T-helper 2 cell treated with Interferon-gamma antibody and Interleukin-4, amounts not matched to agents 100 ng/mL and 5 ng/mL, for 36 hours (primary cell): Measurements from ENCODE around the gene RFC2. TPM values are rescaled to one million over a fixed set of nuclear protein-coding genes. Genes with fewer than 3 reads are reported as not detected.
"Not testable (repeated sequence)": the region's sequence is repeated elsewhere in the genome, so short reads cannot be mapped to it uniquely, and the experiment has no call there.

Experiments
- intact Hi-C: fragments of 100-400 bp; cut with micrococcal nuclease; formaldehyde crosslinking; loops from one replicate; pipeline ENCODE4 v1.15.1; 2023
- total RNA-seq: library from RNA; stranded (reverse); gene quantifications from 2 replicates; pipeline ENCODE4 v1.2.3, GENCODE V29; 2022

RFC2 gene
- total RNA-seq, 1 donor from 2014 or later, result 69.5 TPM

- intact Hi-C loops, result no loop called here
Measured at GRCh38 chr7:74219416-74219815, 34.8 kb downstream of the RFC2 start.

DNA sequence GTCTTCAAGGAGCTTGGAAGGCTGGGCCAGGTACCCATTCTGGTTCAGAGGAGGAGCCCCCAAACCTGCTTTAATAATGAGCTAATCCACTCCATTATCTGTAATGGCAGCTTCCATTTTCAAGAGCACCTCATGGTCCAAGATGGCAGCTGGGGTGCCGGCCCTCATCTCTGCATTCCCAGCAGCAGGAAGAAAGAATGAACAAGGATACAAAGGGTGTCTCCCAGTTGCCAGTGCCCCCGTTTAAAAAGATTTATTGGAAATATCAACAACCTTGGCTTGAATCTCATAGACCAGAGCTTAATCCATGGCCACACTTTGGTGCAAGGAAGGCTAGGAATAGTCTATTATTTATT, 35.9 kb downstream of the RFC2 start:
- intact Hi-C loops, result no loop called here

GRCh38 chr7:74217455-74218342, 36.5 kb downstream of the RFC2 start:
- intact Hi-C loops, result loop anchor here (2.0 kb wide), 1 partner anchor 37 kb away; the partner anchor contains the start of gene RFC2

DNA sequence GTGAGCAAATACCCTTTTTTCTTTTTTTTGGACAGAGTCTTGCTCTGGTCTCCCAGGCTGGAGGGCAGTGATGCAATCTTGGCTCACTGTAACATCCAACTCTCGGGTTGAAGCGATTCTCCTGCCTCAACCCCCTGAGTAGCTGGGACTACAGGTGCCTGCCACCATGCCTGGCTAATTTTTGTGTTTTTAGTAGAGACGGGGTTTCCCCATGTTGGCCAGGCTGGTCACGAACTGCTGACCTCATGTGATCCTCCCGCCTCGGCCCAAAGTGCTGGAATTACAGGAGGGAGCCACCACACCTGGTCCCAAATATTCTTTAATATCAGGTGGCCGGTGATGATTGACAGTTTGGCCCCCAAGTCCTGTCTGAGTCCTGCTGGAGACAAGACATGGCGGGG, 37.8 kb downstream of the RFC2 start:
- intact Hi-C loops, result loop anchor here (2.0 kb wide), 1 partner anchor 38 kb away; the partner anchor contains the start of gene RFC2

GRCh38 chr7:74215921-74216320, 38.3 kb downstream of the RFC2 start:
- intact Hi-C loops, result loop anchor here (2.0 kb wide), 1 partner anchor 39 kb away; the partner anchor contains the start of gene RFC2

DNA sequence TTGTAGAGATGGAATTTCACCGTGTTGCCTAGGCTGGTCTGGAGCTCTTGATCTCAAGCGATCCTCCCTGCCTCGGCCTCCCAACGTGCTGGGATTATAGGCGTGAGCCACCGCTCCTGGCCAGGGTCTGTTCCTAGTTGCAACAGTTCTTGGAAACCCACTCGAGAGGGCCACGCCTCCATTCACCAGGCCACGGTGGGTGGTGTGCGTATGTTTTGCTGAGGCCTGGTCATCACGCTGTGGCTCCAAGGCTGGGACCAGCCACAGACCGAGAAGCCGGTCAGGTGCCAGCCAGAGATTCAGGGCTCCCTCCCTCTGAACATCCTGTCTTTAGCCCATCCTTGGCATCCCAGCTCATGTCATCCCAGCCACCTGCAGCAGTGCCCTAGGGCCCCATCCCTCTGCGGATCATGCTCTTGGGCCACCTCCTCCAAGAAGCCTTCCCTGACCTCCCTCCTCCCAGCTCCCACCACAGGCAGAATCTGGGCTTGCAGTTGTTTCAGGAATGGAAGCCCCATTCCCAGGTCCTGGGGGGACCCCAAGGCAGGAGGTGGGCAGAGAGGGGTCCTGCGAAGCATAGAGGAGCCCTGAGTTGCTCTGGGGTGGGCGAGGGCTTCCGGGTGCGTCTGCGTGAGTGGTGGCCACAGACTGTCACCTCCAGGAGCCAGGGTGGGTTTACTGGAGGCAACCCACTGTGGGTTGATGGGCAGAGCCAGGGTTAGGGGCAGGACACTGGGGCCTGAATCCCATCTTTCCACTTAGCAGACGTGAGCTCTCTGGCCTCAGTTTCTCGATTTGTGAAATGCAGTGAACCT, 39.2 kb downstream of the RFC2 start:
- intact Hi-C loops, result no loop called here

DNA sequence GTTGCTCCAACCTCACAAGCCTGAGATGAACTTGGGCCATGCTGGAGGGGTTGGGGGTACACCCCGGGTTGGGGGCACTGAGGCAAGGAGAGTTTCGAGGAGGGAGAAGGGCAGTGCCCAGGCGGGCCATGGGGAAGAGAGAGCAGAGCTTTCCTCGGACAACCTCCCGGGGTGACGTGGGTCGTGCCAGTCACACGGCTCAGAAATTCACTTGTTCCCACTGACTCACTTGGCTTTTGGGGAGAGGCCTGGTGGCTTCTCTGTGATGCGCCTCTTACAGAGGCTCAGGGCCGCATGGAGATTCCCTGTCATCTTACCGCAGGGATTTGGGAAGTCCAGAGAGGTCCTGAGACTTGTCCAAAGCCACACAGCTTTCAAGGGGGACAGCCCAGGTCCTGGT, 41.5 kb downstream of the RFC2 start:
- intact Hi-C loops, result no loop called here

DNA sequence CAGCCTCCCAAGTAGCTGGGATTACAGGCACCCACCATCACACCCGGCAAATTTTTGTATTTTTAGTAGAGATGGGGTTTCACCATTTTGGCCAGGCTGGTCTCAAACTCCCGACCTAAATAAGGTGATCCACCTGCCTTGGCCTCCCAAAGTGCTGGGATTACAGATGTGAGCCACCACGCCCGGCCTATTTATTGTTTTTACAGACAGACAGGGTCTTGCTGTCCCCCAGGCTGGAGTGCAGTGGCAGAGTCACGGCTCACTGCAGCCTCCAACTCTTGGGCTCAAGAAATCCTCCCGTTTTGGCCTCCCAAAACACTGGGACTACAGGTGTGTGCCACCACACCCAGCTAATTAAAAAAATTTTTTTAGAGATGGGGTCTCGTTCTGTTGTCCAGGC, 46.0 kb downstream of the RFC2 start:
- intact Hi-C loops, result loop anchor here (5.0 kb wide), 1 partner anchor 79 kb away; the partner anchor contains the start of gene CLIP2

DNA sequence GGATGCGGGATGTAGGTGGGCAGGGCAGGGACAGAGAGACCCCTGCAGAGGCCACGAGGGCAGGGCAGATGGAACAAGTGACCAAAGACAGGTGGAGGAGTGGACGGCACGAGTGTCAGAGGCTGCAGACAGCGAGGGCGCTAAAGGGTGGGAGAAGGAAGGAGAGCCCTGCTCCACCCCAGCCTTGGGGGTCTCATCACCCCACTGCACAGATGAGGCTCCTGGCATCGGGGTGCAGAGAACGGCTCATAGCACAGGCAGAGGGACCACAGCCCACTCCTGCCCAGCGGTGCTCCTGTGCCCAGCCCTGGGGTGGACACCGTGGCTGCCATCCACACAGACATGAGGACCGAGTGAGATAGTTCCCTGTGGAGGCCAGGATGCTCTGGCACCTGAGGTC, 46.6 kb downstream of the RFC2 start:
- intact Hi-C loops, result loop anchor here (2.0 to 5.0 kb wide), 2 partner anchors 80 to 139 kb away; partner anchors contain the start of gene CLIP2

- intact Hi-C loops, result loop anchor here (1.0 to 5.0 kb wide), 3 partner anchors 81 to 195 kb away; partner anchors contain the start of gene CLIP2
Measured at GRCh38 chr7:74206589-74207120, 47.5 kb downstream of the RFC2 start.

GRCh38 chr7:74206052-74206451, 48.1 kb downstream of the RFC2 start:
- intact Hi-C loops, result loop anchor here (1.0 to 5.0 kb wide), 3 partner anchors 81 to 195 kb away; partner anchors contain the start of gene CLIP2

- intact Hi-C loops, result no loop called here
Measured at GRCh38 chr7:74203956-74204618, 50.1 kb downstream of the RFC2 start.

GRCh38 chr7:74202841-74203556, 51.2 kb downstream of the RFC2 start:
- intact Hi-C loops, result no loop called here

- intact Hi-C loops, result no loop called here
Measured at GRCh38 chr7:74199551-74200355, 54.4 kb downstream of the RFC2 start.

DNA sequence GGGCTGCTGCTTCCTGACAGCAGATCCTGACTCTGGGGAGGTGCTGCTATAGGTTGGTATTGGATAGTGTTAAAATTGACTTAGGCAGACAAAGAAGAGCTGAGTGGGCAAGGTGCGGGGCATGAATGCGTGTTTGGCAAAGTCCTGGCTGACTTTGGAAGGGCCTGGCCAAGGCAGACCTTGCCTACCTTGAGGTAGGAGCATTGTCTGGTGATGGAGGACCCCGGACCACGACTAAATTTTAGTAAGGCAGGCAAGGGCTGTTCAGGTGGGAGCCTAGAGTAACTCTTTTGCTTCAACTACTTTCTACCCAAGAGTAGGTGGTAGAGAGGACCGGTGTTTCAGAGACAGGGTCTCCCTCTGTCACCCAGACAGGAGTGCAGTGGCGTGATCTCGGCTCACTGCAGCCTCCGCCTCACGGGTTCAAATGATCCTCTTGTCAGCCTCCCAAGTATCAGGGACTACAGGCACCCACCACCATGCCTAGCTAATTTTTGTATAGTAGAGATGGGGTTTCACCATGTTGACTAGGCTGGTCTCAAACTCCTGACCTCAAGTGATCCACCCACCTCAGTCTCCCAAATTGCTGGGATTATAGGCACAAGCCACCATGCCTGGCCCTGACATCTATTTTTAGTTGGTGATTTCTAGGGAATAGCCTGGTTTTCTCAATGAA, 56.6 kb downstream of the RFC2 start:
- intact Hi-C loops, result no loop called here

DNA sequence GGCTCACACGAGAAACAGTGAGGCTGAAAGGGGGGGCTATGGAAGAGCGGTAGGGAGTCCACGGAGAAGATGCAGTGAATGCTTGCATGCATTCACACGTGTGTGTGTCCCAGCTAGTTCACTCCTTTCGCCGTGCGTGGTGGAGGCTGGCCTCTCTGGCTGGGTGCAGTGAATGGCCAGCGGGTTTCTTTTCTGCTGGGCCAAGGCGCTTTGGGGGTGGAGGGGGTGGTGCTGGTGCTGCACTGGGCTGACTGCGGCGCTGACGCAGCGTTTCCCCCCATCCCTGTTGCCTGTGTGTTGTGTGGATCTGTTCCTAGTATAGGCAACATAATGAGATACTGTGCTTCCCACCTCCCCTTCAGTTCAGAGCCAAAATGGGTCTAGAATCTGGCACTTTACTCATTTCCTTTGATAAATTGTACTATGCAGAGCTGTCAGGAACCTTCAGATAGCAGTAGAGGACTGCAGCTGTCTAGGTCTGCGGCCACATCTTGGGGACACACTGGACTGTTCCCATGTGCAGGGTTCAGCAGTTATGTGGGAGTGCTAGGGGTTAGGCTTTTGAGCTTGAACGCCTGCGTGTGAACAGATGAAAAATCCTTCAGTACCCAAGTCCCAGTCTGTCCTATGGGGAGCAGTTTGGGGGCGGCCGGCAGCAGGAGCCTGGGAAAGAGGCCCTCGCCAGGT, 58.1 kb downstream of the RFC2 start:
- intact Hi-C loops, result not testable (repeated sequence)

DNA sequence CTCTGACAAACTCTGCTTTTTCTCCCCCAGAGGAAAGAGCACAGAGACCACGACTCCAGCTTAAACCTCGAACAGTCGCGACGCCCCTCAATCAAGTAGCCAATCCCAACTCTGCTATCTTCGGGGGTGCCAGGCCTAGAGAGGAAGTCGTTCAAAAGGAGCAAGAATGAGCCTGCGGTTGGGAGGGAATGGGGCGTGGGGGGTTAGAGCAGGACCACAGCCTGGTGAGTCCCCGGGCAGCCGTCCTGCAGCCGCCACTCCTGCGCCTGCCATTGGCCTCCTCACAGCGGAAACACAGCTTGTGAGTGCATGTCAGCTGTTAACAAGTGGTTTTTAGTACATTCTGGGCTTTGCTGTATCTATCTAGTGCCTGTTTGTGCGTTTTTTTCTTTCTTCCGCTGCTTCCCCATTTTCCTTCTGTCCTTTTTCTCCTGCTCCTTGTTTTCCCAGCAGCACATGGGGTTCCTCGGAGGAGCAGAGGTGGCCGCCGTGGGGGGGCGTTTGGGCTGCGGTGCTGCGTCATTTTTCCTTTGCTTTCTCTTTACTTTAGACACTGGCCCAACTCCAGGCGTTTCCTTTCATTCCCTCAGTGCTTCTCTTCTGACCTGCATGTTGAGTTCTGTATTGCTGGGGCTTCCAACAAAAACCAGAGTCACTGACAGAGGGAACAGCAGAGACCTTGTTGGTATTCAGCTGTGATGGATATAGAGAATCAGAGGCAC, 58.9 kb downstream of the RFC2 start:
- intact Hi-C loops, result not testable (repeated sequence)

- intact Hi-C loops, result no loop called here
Measured at GRCh38 chr7:74194686-74195085, 59.5 kb downstream of the RFC2 start.
